Measurements from ENCODE around the gene ST3GAL5.

DNA sequence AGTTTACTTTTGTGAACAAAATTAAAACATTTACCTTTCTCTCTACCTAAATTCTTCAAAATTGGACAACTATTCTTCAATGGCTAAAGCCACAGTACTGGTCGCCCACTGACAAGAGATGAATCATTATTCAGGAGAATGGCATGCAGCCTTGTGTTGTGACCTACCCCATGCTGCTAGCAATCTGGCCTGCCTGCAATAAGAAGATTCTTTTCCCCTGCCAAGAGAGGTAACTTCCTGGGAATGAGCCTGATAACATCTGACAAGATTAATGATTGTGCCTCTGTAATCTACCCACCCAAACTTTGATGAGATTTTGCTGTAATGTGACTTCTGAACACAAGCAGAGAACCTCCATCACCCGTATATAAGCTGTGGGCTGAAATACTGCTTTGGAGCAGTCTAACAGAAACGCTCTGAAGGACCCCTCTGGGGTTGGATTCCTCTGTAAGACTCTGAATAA lies 47.0 kb upstream of the ST3GAL5 start:
- TF ChIP-seq CTCF (IDR thresholded peaks at IDR 0.05; ENCODE audit: control extremely low read depth in 1 of 3, insufficient read depth in 1 of 3, low read depth in 1 of 3, low read length in 3 of 3) (no peak), POLR2A (IDR thresholded peaks at IDR 0.05; ENCODE audit: control extremely low read depth in 1 of 2, low read depth in 2 of 2, low read length in 2 of 2) (no peak), MAFK (IDR thresholded peaks at IDR 0.05; ENCODE audit: low read depth, low read length) (no peak), EGR1 (IDR thresholded peaks at IDR 0.05; ENCODE audit: borderline replicate concordance, low read depth, low read length) (no peak)
- TF ChIP-seq, protein P1, sequence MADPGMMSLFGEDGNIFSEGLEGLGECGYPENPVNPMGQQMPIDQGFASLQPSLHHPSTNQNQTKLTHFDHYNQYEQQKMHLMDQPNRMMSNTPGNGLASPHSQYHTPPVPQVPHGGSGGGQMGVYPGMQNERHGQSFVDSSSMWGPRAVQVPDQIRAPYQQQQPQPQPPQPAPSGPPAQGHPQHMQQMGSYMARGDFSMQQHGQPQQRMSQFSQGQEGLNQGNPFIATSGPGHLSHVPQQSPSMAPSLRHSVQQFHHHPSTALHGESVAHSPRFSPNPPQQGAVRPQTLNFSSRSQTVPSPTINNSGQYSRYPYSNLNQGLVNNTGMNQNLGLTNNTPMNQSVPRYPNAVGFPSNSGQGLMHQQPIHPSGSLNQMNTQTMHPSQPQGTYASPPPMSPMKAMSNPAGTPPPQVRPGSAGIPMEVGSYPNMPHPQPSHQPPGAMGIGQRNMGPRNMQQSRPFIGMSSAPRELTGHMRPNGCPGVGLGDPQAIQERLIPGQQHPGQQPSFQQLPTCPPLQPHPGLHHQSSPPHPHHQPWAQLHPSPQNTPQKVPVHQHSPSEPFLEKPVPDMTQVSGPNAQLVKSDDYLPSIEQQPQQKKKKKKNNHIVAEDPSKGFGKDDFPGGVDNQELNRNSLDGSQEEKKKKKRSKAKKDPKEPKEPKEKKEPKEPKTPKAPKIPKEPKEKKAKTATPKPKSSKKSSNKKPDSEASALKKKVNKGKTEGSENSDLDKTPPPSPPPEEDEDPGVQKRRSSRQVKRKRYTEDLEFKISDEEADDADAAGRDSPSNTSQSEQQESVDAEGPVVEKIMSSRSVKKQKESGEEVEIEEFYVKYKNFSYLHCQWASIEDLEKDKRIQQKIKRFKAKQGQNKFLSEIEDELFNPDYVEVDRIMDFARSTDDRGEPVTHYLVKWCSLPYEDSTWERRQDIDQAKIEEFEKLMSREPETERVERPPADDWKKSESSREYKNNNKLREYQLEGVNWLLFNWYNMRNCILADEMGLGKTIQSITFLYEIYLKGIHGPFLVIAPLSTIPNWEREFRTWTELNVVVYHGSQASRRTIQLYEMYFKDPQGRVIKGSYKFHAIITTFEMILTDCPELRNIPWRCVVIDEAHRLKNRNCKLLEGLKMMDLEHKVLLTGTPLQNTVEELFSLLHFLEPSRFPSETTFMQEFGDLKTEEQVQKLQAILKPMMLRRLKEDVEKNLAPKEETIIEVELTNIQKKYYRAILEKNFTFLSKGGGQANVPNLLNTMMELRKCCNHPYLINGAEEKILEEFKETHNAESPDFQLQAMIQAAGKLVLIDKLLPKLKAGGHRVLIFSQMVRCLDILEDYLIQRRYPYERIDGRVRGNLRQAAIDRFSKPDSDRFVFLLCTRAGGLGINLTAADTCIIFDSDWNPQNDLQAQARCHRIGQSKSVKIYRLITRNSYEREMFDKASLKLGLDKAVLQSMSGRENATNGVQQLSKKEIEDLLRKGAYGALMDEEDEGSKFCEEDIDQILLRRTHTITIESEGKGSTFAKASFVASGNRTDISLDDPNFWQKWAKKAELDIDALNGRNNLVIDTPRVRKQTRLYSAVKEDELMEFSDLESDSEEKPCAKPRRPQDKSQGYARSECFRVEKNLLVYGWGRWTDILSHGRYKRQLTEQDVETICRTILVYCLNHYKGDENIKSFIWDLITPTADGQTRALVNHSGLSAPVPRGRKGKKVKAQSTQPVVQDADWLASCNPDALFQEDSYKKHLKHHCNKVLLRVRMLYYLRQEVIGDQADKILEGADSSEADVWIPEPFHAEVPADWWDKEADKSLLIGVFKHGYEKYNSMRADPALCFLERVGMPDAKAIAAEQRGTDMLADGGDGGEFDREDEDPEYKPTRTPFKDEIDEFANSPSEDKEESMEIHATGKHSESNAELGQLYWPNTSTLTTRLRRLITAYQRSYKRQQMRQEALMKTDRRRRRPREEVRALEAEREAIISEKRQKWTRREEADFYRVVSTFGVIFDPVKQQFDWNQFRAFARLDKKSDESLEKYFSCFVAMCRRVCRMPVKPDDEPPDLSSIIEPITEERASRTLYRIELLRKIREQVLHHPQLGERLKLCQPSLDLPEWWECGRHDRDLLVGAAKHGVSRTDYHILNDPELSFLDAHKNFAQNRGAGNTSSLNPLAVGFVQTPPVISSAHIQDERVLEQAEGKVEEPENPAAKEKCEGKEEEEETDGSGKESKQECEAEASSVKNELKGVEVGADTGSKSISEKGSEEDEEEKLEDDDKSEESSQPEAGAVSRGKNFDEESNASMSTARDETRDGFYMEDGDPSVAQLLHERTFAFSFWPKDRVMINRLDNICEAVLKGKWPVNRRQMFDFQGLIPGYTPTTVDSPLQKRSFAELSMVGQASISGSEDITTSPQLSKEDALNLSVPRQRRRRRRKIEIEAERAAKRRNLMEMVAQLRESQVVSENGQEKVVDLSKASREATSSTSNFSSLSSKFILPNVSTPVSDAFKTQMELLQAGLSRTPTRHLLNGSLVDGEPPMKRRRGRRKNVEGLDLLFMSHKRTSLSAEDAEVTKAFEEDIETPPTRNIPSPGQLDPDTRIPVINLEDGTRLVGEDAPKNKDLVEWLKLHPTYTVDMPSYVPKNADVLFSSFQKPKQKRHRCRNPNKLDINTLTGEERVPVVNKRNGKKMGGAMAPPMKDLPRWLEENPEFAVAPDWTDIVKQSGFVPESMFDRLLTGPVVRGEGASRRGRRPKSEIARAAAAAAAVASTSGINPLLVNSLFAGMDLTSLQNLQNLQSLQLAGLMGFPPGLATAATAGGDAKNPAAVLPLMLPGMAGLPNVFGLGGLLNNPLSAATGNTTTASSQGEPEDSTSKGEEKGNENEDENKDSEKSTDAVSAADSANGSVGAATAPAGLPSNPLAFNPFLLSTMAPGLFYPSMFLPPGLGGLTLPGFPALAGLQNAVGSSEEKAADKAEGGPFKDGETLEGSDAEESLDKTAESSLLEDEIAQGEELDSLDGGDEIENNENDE (IDR thresholded peaks at IDR 0.05; ENCODE audit: insufficient replicate concordance, low read length): no peak

Data from H1 (cell line).